SHP77 treated with DMSO at 0.1 percent for 48 hours (cell line): ENCODE results near the gene MROH2A.

ENCODE experiments used
- DNase-seq: peaks from one replicate; lab custom pipeline; 2025; lab: John Stamatoyannopoulos, UW

Gene MROH2A

DNA sequence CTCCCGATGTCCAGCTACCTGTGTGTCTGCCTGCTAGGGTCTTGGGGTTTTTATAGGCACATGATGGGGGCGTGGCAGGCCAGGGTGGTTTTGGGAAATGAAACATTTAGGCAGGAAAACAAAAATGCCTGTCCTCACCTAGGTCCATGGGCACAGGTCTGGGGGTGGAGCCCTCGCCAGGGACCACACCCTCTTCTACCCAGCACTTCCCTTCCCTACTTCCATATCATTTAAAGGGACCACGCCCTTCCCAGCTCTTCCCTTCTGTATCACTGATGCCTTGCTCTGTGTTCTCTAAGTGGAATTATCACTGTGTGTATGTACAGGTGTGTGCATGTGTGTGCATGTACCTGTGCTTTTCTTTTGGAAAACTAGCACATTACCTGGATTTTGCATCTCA, 11.7 kb upstream of the MROH2A start:
- DNase-seq: no peak

- no peak for DNase-seq
Observed at GRCh38 chr2:233768076-233768475, 10.1 kb upstream of the MROH2A start.

DNA sequence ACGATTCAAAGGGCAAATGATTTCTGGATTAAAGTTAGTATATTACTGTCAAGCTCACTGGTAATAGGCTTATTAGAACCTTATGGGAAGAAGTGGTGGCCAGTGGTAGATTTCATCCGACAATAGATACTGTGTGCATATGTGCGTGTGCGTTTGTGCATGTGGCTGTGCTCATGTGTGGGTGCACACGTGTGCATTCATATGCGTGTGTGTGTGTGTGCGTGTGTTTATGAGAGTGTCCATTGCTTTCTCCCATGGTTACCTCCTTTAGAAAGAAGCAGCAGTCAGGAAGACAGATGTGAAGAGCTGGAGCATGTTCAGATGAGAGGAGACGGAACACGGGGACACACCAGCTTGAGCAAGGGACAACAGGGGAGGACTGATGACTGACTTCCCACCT, 8.9 kb upstream of the MROH2A start:
- no peak for DNase-seq

DNA sequence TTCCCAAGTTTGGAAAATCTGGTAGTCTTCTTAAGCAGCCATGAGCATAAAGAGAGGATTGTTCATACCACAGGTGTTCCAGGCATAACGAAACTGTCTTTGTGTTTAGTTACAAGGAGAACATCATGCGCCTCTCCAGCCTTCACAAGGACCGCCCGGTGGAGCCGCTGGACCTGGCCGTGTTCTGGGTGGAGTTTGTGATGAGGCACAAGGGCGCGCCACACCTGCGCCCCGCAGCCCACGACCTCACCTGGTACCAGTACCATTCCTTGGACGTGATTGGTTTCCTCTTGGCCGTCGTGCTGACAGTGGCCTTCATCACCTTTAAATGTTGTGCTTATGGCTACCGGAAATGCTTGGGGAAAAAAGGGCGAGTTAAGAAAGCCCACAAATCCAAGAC, 6.0 kb upstream of the MROH2A start:
- no peak for DNase-seq

DNA sequence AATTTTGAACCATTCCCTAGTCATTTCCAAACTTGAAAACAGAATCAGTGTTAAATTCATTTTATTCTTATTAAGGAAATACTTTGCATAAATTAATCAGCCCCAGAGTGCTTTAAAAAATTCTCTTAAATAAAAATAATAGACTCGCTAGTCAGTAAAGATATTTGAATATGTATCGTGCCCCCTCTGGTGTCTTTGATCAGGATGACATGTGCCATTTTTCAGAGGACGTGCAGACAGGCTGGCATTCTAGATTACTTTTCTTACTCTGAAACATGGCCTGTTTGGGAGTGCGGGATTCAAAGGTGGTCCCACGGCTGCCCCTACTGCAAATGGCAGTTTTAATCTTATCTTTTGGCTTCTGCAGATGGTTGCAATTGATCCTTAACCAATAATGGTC, 5.5 kb upstream of the MROH2A start:
- DNase-seq: no peak

DNA sequence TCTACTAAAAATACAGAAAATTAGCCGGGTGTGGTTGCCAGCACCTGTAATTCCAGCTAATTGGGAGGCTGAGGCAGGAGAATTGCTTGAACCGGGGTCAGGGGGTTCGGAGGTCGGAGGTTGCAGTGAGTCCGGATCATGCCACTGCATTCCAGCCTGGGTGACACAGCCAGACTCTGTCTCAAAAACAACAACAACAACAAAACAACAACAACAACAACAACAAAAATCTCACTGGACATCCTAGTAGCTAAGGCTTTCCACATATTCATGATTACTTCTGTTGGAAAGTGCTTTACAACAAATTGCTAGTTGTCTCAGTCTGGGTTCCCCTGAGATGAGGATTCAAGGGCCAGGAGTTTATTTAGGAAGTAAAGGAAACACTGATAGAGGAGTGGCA, 4.3 kb upstream of the MROH2A start:
- DNase-seq: no peak

GRCh38 chr2:233775414-233775813, 2.7 kb upstream of the MROH2A start:
- no peak for DNase-seq

- DNase-seq: no peak
Observed at GRCh38 chr2:233779722-233780121, 1.6 kb downstream of the MROH2A start.

- DNase-seq: no peak
Observed at GRCh38 chr2:233780771-233781170, 2.6 kb downstream of the MROH2A start.

- DNase-seq: no peak
Observed at GRCh38 chr2:233789554-233789953, 11.4 kb downstream of the MROH2A start.

- no peak for DNase-seq
Observed at GRCh38 chr2:233791151-233791882, 13.2 kb downstream of the MROH2A start.

DNA sequence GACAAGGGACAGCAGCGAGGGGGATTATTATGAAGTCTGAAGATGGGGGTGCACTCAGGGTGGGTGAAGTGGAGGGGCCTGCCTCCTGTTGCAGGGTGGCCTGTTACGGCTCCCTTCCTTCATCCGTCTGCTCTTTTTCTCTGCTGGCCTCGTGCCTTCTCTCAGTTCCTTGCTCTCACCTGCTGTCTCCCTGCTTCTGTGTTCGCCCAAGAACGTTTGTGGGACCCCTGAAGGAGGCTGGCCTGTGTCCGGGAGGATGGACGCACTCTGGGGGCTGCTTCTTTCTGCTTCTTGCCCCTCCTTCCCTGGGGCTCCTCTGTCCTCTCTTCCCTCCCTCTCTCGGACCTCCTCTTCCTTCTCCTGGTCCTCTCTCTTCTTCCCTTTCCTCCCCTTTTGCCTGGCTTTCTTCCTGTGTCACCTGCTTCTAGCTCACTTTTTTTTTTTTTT, 13.8 kb downstream of the MROH2A start:
- no peak for DNase-seq

- no peak for DNase-seq
Observed at GRCh38 chr2:233792720-233793119, 14.6 kb downstream of the MROH2A start.

- DNase-seq: no peak
Observed at GRCh38 chr2:233793465-233794127, 15.5 kb downstream of the MROH2A start.

DNA sequence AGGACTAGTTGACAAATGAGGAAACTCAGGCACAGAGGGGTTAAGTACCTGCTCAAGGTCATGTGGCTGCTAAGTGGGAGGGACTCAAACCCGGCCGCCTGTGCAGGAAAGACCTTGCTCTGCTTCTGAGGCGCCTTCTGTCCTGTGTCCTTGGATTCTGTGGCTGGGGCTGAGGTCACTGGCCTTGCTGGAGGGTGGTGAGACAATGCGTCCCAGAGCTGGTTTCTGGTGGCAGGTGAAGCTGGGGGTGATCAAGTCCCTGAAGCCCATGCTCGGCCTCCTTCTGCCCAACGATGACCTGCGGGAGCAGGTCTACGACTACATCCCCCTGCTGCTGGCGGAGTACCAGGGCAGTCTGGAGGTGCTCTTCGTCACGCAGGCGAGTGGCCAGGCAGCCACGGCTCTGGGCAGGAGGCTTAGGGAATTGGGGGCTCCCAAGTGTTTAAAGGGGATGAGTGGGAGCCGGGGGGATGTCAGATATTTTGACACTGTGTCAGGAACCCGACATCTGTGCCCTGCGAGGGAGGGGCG, 16.1 kb downstream of the MROH2A start:
- DNase-seq: no peak

GRCh38 chr2:233795735-233796171, 17.6 kb downstream of the MROH2A start:
- DNase-seq: no peak

- no peak for DNase-seq
Observed at GRCh38 chr2:233796254-233796653, 18.1 kb downstream of the MROH2A start.

DNA sequence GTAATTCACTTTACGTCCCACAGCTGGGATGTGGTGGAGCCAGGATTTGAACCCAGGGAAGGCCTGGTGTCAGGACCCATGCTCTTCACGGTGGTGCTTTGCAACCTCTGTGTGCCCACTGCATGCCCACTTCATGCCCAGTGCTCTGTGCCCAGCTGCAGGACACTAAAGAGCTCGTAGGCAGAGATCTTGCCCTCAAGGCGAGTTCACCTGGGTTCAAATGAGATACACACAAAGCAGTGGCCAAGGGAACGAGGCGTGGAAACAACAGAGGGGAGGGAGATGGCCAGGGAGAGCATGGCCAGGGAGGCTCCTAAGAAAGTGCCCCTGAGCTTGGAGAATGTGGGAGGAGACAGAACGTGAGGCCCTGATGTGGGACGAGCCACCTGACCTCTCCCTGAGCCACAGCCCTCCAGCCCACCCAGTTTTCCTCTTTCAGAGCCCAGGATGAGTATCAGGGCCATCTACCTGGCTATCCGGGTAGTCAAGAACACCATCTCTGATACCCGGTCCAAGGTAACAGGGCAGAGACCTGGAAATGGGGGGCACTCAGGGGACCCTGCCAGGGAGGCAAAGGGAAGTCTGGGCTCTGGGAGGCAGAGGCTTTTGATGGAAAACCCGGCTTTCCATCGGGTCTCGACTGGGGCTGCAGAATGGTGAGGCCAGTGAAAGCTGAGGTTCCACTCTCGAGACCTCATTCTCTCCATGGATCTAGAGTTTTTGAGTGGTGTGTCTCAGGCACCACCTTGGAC, 20.4 kb downstream of the MROH2A start:
- no peak for DNase-seq

DNA sequence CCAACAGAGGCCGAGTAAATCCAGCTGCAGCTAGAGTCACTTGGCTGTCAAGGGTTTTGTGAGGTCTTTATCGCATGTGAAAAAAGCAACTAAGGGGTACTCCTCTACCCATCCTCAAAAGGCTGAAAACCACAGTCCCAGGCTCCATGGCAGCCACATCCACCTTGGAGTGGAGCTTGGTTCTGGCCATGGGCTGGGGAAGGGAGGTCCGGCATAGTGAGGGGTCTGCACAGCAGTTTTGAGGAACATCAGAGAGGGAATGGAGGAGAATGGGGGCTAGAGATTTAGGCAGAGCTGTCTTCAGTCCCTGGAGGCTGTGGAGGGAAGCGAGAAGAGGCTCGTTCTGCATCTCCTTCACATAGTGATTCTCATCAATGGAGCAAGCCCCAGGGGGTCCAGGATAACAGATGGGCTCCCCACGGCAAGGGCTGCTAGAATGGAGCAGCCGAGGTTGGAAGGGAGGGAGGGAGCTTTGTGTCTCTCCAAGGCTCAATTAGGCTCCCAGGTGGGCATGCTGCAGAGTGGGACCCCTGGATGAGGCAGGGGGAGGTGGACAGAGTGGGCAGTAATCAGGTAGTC, 21.0 kb downstream of the MROH2A start:
- DNase-seq: no peak

DNA sequence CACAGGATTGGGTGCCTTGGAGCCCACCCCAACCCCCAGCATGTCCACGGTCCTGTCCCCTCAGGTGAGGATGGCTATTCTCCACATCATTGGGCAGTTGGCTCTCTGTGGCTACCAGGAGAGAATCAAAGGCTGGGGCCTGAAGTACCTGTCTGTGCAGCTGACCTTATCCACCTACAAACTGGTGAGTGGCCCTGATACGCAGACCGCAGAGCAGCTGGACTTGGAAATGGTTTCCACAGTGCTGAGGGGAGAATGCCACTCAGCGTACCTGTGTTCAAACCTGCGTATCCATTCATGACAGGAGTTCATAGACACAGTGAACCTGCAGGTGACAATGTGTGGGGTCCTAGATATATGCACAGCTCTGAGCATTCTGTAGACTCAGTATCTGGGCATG, 21.6 kb downstream of the MROH2A start:
- no peak for DNase-seq

DNA sequence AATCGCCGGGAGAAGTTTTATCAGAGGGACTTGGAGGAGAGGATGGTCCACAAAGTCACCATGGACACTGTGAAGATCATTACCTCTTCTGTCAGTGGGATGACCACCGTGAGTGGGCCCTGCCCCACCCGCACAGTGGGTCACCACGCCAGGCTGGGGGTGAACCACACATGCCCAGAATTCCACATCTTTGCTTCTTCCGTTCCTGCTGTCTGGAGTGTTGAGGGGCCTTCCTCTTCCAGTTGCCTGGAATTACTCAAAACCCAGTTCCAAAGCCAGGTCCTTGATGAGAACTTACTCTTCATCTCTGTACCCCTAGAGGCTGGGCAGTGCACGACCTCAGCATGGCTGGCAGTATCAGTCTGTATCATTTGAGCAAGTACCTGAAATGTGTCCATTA, 22.1 kb downstream of the MROH2A start:
- no peak for DNase-seq

GRCh38 chr2:233801357-233802131, 23.4 kb downstream of the MROH2A start:
- DNase-seq: no peak
